IPS-20b (cell line): ENCODE measurements around the gene CAPNS1.

ENCODE experiments used
- H3K27ac ChIP-seq: one replicate; pipeline ENCODE4 v1.5.1; 2013; ENCODE audit warnings: low read length
- H3K27me3 ChIP-seq: 2 replicates; pipeline ENCODE4 v1.6.1; 2013; ENCODE audit warnings: mild to moderate bottlenecking, low read length, inconsistent platforms; ENCODE audit not compliant: insufficient read depth
- H3K36me3 ChIP-seq: 2 replicates; pipeline ENCODE4 v1.6.1; 2013; ENCODE audit warnings: low read depth, mild to moderate bottlenecking, inconsistent platforms, low read length, moderate library complexity; ENCODE audit not compliant: insufficient read depth
- H3K4me1 ChIP-seq: 2 replicates; pipeline ENCODE4 v1.6.1; 2013; ENCODE audit warnings: mild to moderate bottlenecking, control low read depth, inconsistent platforms, low read length, moderate library complexity; ENCODE audit not compliant: insufficient read depth
- H3K4me3 ChIP-seq: 2 replicates; pipeline ENCODE4 v1.5.1; 2013; ENCODE audit warnings: mild to moderate bottlenecking, low read length, inconsistent platforms
- H3K9ac ChIP-seq: 2 replicates; pipeline ENCODE4 v1.6.1; 2013; ENCODE audit warnings: low read depth, mild to moderate bottlenecking, inconsistent platforms, low read length, moderate library complexity
- H3K9me3 ChIP-seq: 2 replicates; pipeline ENCODE4 v1.6.1; 2013; ENCODE audit warnings: mild to moderate bottlenecking, low read depth, low read length, inconsistent platforms; ENCODE audit not compliant: insufficient read depth

The CAPNS1 gene

GRCh38 chr19:36103842-36104552, 35.9 kb upstream of the CAPNS1 start:
- H3K9ac ChIP-seq: no peak overlapping the region
- H3K4me1 ChIP-seq: no peaks in the 10 kb centered on the region; the same call in 1 of the 2 replicates
- H3K4me3 ChIP-seq: no peak overlapping the region
- no peak overlapping the region for H3K27ac ChIP-seq
- H3K9me3 ChIP-seq: no peaks in the 10 kb centered on the region
- H3K27me3 ChIP-seq: no peaks in the 10 kb centered on the region
- peaks cover 67% of the 10 kb centered on the region for H3K36me3 ChIP-seq

GRCh38 chr19:36106441-36106840, 33.4 kb upstream of the CAPNS1 start:
- Histone ChIP-seq H3K36me3 (peaks cover 43% of the 10 kb centered on the region), H3K27ac (no peak overlapping the region)

GRCh38 chr19:36106991-36107390, 32.9 kb upstream of the CAPNS1 start:
- Histone ChIP-seq H3K9me3 (no peaks in the 10 kb centered on the region), H3K4me1 (peaks cover 6% of the 10 kb centered on the region; the same call in 1 of the 2 replicates), H3K36me3 (peaks cover 37% of the 10 kb centered on the region), H3K27ac (no peak overlapping the region), H3K9ac (no peak overlapping the region), H3K27me3 (no peaks in the 10 kb centered on the region), H3K4me3 (no peak overlapping the region)

More at GRCh38 chr19:36106441-36106840, 33.4 kb upstream of the CAPNS1 start:
- H3K9me3 ChIP-seq: no peaks in the 10 kb centered on the region
- peaks cover 6% of the 10 kb centered on the region; the same call in 1 of the 2 replicates for H3K4me1 ChIP-seq
- H3K27me3 ChIP-seq: no peaks in the 10 kb centered on the region
- no peak overlapping the region for H3K4me3 ChIP-seq
- no peak overlapping the region for H3K9ac ChIP-seq

GRCh38 chr19:36108684-36109083, 31.2 kb upstream of the CAPNS1 start:
- H3K36me3 ChIP-seq: peaks cover 35% of the 10 kb centered on the region
- no peak overlapping the region for H3K9ac ChIP-seq
- H3K4me3 ChIP-seq: no peak overlapping the region
- H3K4me1 ChIP-seq: peaks cover 6% of the 10 kb centered on the region; the same call in 1 of the 2 replicates
- no peaks in the 10 kb centered on the region for H3K9me3 ChIP-seq
- H3K27me3 ChIP-seq: no peaks in the 10 kb centered on the region
- no peak overlapping the region for H3K27ac ChIP-seq

- Histone ChIP-seq H3K4me1 (peaks cover 6% of the 10 kb centered on the region; the same call in 1 of the 2 replicates), H3K9ac (no peak within 1 kb of the TSS), H3K9me3 (no peaks in the 10 kb centered on the region), H3K4me3 (no peak within 1 kb of the TSS), H3K27me3 (no peaks in the 10 kb centered on the region), H3K27ac (no peak within 1 kb of the TSS), H3K36me3 (peaks cover 17% of the 10 kb centered on the region)
Measured at GRCh38 chr19:36110487-36111199, 29.2 kb upstream of the CAPNS1 start, which contains the start of gene OVOL3. OVOL3 (plus strand) TSS chr19:36111143; CDS start chr19:36111203, 60 bp downstream.

- peaks cover 10% of the 10 kb centered on the region; the same call in 1 of the 2 replicates for H3K4me1 ChIP-seq
- no peaks in the 10 kb centered on the region for H3K27me3 ChIP-seq
- no peak overlapping the region for H3K27ac ChIP-seq
- no peak overlapping the region for H3K9ac ChIP-seq
- no peaks in the 10 kb centered on the region for H3K9me3 ChIP-seq
- peaks cover 18% of the 10 kb centered on the region for H3K36me3 ChIP-seq
- H3K4me3 ChIP-seq: no peak overlapping the region
Measured at GRCh38 chr19:36111200-36111539, 28.7 kb upstream of the CAPNS1 start.

- H3K36me3 ChIP-seq: peaks cover 26% of the 10 kb centered on the region
- H3K4me1 ChIP-seq: peaks cover 12% of the 10 kb centered on the region; the same call in 1 of the 2 replicates
- no peaks in the 10 kb centered on the region for H3K27me3 ChIP-seq
- no peak overlapping the region for H3K27ac ChIP-seq
- no peak overlapping the region for H3K9ac ChIP-seq
- no peaks in the 10 kb centered on the region for H3K9me3 ChIP-seq
- H3K4me3 ChIP-seq: no peak overlapping the region
Measured at GRCh38 chr19:36112678-36113077, 27.2 kb upstream of the CAPNS1 start.

- peaks cover 32% of the 10 kb centered on the region for H3K36me3 ChIP-seq
- H3K4me3 ChIP-seq: peak overlapping the region; percentile 94
- H3K27me3 ChIP-seq: no peaks in the 10 kb centered on the region
- peak overlapping the region; percentile 87; the same call in 1 of the 2 replicates for H3K9ac ChIP-seq
- H3K4me1 ChIP-seq: peaks cover 12% of the 10 kb centered on the region; the same call in 1 of the 2 replicates
- no peak overlapping the region for H3K27ac ChIP-seq
- H3K9me3 ChIP-seq: no peaks in the 10 kb centered on the region
Measured at GRCh38 chr19:36113425-36113824, 26.4 kb upstream of the CAPNS1 start.

- Histone ChIP-seq H3K36me3 (peaks cover 37% of the 10 kb centered on the region), H3K9me3 (no peaks in the 10 kb centered on the region), H3K9ac (peak overlapping the region; percentile 87), H3K27ac (peak overlapping the region; percentile 20), H3K4me3 (peak overlapping the region; percentile 94), H3K27me3 (no peaks in the 10 kb centered on the region), H3K4me1 (peaks cover 12% of the 10 kb centered on the region; the same call in 1 of the 2 replicates)
Measured at GRCh38 chr19:36113894-36114720, 25.8 kb upstream of the CAPNS1 start.

GRCh38 chr19:36114721-36115452, 25.0 kb upstream of the CAPNS1 start, which contains the start of gene POLR2I:
POLR2I (minus strand) TSS chr19:36114875; CDS start chr19:36114856, 19 bp downstream.
- H3K36me3 ChIP-seq: peaks cover 44% of the 10 kb centered on the region
- no peaks in the 10 kb centered on the region for H3K9me3 ChIP-seq
- H3K27me3 ChIP-seq: no peaks in the 10 kb centered on the region
- H3K27ac ChIP-seq: peak within 1 kb of the TSS; percentile 28
- peak within 1 kb of the TSS; percentile 94 for H3K4me3 ChIP-seq
- H3K9ac ChIP-seq: peak within 1 kb of the TSS; percentile 87
- peaks cover 13% of the 10 kb centered on the region; the same call in 1 of the 2 replicates for H3K4me1 ChIP-seq
